Measurements from ENCODE around the gene PLCG2.

- no peak for TF ChIP-seq POLR2AphosphoS5 (IDR thresholded peaks at IDR 0.05; ENCODE audit: low read depth, low read length)
- TF ChIP-seq, protein P1, sequence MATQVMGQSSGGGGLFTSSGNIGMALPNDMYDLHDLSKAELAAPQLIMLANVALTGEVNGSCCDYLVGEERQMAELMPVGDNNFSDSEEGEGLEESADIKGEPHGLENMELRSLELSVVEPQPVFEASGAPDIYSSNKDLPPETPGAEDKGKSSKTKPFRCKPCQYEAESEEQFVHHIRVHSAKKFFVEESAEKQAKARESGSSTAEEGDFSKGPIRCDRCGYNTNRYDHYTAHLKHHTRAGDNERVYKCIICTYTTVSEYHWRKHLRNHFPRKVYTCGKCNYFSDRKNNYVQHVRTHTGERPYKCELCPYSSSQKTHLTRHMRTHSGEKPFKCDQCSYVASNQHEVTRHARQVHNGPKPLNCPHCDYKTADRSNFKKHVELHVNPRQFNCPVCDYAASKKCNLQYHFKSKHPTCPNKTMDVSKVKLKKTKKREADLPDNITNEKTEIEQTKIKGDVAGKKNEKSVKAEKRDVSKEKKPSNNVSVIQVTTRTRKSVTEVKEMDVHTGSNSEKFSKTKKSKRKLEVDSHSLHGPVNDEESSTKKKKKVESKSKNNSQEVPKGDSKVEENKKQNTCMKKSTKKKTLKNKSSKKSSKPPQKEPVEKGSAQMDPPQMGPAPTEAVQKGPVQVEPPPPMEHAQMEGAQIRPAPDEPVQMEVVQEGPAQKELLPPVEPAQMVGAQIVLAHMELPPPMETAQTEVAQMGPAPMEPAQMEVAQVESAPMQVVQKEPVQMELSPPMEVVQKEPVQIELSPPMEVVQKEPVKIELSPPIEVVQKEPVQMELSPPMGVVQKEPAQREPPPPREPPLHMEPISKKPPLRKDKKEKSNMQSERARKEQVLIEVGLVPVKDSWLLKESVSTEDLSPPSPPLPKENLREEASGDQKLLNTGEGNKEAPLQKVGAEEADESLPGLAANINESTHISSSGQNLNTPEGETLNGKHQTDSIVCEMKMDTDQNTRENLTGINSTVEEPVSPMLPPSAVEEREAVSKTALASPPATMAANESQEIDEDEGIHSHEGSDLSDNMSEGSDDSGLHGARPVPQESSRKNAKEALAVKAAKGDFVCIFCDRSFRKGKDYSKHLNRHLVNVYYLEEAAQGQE (IDR thresholded peaks at IDR 0.05; ENCODE audit: insufficient read depth in 1 of 2, low read depth in 2 of 2, low read length in 2 of 2), result no peak
Observed at GRCh38 chr16:81782236-81782635, 3.1 kb downstream of the PLCG2 start.

Measured in PFSK-1 (cell line).